ENCODE measurements around the gene HSPD1. TPM values are rescaled to one million over a fixed set of nuclear protein-coding genes. Genes with fewer than 3 reads are reported as not detected.

HSPD1 gene
- total and polyA plus RNA-seq, 2 of the 13 experiments (the other 11 are each of a cell fraction or from before 2014, with no cell fraction given): 685 to 2,610 TPM

- TF ChIP-seq SNAPC4 (CRISPR knock-in tag; IDR thresholded peaks at IDR 0.05): peak; percentile 88
- peak; percentile 87; the same call in 1 of the 2 replicates for TF ChIP-seq ZNF354B (CRISPR knock-in tag; IDR thresholded peaks at IDR 0.05)
- no peak; the same call in 1 of the 2 replicates for TF ChIP-seq POLR2G (IDR thresholded peaks at IDR 0.05; ENCODE audit: low read depth, low read length)
- peak in 1 of 2 experiments; percentile 62; a peak in 1 of 4 replicates for TF ChIP-seq REST (IDR thresholded peaks at IDR 0.05; ENCODE audit: borderline replicate concordance in 1 of 2, low read depth in 1 of 2, low read length in 2 of 2)
- TF ChIP-seq GLMP (CRISPR knock-in tag; IDR thresholded peaks at IDR 0.05; ENCODE audit: borderline replicate concordance): no peak
- TF ChIP-seq KLF12 (CRISPR knock-in tag; IDR thresholded peaks at IDR 0.05; ENCODE audit: borderline replicate concordance): 0 out of 2 replicates have a peak, but pooled peaks have one; percentile 74
- peak; percentile 86; the same call in 1 of the 2 replicates for TF ChIP-seq PHF8 (CRISPR knock-in tag; IDR thresholded peaks at IDR 0.05)
- TF ChIP-seq ZNF337 (CRISPR knock-in tag; IDR thresholded peaks at IDR 0.05; ENCODE audit: borderline replicate concordance, low read depth): peak; percentile 73; the same call in 1 of the 2 replicates
- TF ChIP-seq ZNF616 (CRISPR knock-in tag; IDR thresholded peaks at IDR 0.05; ENCODE audit: low read depth): no peak
- no peak; the same call in 1 of the 2 replicates for TF ChIP-seq ZHX1 (CRISPR knock-in tag; IDR thresholded peaks at IDR 0.05; ENCODE audit: low read depth)
- TF ChIP-seq GMEB1 (CRISPR knock-in tag; IDR thresholded peaks at IDR 0.05; ENCODE audit: borderline replicate concordance): peak; percentile 98
Observed at GRCh38 chr2:197453123-197453913, 46.3 kb downstream of the HSPD1 start, which contains the start of gene COQ10B (continued).
